HG03439 (cell line): ENCODE measurements around the gene IDH3G.

Experiments
- ATAC-seq: cut with Tn5 transposase; IDR thresholded peaks from one replicate; pipeline ENCODE4 v1.9.1; 2021; ENCODE audit warnings: mild to moderate bottlenecking, moderate library complexity; ENCODE audit not compliant: unreplicated experiment

Gene IDH3G

DNA sequence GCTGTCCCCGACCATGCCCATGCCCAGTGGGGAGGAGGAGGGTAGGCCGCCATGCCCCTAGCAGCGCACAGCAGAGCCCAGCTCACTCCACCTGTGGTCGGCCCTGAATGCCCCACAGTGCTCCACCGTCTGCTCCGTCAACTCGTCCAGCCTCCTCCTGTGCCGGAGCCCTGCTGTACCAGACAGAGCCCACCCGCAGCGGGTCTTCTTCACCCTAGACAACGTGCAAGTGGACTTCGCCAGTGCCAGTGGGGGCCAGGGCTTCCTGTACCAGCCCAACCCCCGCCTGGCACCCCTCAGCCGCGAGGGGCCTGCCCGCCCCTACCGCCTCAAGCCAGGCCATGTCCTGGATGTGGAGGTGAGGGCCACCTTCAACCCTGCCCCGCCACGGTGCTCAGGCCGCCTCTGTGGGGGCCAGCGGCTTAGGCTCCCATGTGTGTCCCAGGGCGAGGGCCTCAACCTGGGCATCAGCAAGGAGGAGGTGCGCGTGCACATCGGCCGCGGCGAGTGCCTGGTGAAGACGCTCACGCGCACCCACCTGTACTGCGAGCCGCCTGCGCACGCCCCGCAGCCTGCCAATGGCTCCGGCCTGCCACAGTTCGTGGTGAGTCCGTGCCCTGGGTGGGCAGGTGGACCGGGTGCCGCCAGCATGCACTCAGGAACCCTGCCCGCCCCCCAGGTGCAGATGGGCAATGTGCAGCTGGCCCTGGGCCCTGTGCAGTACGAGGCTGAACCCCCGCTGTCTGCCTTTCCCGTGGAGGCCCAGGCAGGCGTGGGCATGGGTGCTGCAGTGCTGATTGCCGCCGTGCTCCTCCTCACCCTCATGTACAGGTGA lies 20.2 kb downstream of the IDH3G start:
- no peak for ATAC-seq

- no peak for ATAC-seq
These were observed 21.0 kb downstream of the IDH3G start for GRCh38 chrX:153773218-153773611.

DNA sequence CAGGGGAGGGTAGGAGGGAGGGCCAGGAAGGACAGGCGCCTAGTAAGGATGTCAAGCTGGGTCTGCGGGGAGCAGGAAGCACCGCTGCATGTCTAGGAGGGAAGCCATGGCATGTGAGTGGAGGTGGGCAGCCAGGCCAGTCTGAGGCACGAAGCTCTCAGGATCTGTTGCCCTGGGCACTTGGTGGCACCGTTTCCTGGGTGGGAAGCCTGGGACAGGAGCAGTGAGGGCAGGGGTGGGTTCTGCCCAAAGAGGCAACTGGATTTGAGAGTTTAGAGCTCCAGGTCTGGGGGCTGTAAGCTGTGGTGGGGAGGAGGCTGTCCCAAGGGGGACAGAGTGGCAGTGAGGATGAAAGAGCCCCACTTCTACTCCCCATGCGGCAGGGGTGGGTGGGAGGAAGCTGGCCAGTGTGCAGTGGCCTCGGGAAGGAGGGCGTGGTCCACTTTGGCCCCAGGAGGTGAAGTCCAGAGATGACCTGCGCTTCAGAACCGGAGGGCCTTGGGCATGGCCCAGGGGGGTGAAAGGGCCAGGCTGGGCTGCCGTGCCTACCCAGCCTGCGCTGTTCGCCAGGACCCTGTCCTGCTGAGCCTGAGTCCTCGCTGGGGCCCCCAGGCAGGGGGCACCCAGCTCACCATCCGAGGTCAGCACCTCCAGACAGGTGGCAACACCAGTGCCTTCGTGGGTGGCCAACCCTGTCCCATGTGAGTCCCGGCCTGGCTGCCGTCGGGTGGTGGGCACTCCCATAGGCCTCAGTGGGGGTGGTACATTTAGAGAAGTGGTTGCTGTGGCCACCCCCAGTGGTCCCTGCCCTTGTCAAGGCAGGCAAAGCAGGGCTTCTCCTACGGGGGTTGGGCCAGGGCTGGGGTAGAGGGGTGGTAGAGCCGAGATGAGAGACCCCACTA lies 21.6 kb downstream of the IDH3G start:
- no peak for ATAC-seq

- ATAC-seq = no peak
These were observed 22.5 kb downstream of the IDH3G start for GRCh38 chrX:153771415-153772315.

DNA sequence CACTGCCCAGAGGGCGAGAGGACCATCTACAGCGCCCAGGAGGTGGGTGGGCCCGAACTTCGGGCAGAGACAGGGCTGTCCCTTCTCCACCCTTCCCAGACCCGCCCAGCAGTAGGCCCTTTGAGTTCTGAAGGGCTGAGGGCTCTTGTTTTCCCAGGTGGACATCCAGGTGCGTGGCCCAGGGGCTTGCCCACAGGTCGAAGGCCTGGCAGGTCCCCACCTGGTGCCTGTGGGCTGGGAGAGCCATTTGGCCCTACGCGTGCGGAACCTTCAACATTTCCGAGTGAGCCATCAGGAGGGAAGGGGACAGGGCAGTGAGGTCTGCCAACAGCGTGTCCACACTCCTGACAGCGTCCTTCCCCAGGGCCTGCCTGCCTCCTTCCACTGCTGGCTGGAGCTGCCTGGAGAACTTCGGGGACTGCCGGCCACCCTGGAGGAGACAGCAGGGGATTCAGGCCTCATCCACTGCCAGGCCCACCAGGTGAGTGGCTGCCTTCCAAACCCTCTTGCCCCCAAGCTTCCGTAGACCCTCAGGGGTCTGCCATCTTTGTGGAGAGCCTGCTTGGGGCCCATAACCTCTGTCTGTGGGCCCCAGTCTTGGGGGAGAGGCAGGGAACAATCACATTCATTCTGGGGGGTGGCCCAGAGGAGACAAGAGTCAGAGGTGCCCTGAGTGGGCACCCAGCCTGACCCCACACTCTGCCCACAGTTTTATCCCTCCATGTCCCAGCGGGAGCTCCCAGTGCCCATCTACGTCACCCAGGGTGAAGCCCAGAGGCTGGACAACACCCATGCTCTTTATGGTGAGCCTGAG lies 23.4 kb downstream of the IDH3G start:
- ATAC-seq = no peak

DNA sequence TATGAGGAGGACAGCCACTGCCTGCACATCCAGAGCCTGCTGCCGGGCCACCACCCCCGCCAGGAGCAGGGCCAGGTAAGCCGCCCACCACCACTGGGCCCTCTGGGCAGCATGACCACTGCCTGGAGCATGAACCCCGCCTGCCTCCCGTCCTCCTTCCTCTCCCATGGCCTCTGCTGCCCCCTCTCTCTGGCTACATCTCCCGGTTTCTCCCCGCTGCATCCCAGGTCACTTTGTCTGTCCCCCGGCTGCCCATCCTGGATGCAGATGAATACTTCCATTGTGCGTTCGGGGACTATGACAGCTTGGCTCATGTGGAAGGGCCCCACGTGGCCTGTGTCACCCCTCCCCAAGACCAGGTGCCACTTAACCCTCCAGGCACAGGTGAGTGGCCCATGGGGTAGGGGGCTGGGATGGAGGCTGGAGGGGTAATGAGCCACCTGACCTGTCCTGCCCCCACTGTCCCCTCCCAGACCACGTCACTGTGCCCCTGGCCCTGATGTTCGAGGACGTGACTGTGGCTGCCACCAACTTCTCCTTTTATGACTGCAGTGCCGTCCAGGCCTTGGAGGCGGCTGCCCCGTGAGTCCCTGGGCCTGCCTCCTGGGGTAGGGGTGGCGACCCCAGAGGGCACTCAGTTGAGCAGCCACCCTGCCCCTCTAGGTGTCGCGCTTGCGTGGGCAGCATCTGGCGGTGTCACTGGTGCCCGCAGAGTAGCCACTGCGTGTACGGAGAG lies 24.1 kb downstream of the IDH3G start:
- no peak for ATAC-seq

DNA sequence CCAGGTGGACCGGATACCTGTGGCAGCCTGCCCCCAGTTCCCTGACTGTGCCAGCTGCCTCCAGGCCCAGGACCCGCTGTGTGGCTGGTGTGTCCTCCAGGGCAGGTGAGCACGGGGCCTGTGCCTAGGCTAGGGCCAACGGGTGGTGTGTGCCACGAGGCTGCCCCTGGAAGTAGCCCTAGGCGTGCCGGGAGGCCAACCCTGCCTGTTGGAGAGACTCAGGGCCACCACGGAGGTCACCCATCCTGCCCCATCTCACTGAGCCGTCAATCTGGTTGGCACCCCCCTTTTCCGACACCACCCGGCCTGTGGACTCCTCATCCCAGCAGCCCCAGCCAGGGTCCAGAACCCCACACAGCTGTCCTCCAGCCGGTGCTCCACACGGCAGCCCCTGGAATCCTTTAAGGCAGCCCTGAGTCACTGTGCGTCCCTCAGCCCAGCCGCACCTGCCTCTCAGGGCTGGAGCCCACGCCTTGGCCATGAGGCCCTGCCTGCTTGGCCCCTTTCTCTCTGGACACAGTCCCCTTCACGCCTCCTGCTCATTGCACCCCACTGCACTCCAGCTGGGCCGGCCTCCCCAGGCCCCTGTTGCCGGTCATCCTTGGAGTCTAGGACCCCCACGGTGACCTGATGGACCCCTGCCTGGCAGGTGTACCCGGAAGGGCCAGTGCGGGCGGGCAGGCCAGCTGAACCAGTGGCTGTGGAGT lies 24.9 kb downstream of the IDH3G start:
- no peak for ATAC-seq

GRCh38 chrX:153768311-153769157 lies 25.6 kb downstream of the IDH3G start:
- ATAC-seq = no peak

DNA sequence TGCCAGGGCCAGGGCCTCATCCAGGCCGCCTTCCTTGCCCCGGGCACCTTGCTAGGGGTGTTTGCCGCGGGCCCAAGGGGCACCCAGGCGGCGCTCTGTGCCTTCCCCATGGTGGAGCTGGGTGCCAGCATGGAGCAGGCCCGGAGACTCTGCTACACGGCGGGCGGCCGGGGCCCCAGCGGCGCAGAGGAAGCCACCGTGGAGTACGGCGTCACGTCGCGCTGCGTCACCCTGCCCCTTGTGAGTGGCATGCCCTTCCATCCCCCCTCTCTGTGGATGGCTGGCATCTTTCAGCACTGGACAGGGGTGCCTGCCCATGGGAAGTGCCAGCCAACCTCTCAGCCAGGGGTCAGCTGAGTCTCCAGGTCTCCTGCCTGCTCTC lies 26.5 kb downstream of the IDH3G start:
- no peak for ATAC-seq

DNA sequence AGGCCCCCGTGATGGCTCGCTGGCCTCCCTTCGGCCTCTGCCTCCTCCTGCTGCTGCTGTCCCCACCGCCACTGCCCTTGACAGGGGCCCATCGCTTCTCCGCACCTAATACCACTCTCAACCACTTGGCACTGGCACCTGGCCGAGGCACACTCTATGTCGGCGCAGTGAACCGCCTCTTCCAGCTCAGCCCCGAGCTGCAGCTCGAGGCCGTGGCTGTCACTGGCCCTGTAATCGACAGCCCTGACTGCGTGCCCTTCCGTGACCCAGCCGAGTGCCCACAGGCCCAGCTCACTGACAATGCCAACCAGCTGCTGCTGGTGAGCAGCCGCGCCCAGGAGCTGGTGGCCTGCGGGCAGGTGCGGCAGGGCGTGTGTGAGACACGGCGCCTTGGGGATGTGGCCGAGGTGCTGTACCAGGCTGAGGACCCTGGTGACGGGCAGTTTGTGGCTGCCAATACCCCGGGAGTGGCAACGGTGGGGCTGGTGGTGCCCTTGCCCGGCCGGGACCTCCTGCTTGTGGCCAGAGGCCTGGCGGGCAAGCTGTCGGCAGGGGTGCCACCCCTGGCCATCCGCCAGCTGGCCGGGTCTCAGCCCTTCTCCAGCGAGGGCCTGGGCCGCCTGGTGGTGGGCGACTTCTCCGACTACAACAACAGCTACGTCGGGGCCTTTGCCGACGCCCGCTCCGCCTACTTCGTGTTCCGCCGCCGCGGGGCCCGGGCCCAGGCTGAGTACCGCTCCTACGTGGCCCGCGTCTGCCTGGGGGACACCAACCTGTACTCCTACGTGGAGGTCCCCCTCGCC lies 27.1 kb downstream of the IDH3G start:
- ATAC-seq = no peak

- no peak for ATAC-seq
These were observed 27.9 kb downstream of the IDH3G start for GRCh38 chrX:153766098-153766817.

- ATAC-seq = no peak
These were observed 28.8 kb downstream of the IDH3G start for GRCh38 chrX:153765138-153766079.

DNA sequence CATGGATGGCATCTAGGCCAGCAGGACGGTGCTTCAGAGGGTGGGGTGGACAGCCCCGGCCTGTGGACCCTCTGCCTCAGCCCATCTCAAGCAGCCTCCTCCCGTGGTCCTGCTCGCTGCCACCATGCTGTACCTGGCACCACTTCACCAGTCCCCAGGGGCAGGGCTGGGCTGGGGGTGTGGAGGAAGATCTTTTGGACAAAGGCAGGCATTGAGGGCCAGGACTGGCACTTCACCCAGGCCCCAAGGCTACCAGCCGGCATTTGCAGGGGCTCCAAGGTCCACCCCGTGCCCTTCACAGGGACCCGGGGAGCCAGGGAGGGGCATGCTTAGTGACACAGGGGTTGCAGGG lies 29.4 kb downstream of the IDH3G start:
- no peak for ATAC-seq

DNA sequence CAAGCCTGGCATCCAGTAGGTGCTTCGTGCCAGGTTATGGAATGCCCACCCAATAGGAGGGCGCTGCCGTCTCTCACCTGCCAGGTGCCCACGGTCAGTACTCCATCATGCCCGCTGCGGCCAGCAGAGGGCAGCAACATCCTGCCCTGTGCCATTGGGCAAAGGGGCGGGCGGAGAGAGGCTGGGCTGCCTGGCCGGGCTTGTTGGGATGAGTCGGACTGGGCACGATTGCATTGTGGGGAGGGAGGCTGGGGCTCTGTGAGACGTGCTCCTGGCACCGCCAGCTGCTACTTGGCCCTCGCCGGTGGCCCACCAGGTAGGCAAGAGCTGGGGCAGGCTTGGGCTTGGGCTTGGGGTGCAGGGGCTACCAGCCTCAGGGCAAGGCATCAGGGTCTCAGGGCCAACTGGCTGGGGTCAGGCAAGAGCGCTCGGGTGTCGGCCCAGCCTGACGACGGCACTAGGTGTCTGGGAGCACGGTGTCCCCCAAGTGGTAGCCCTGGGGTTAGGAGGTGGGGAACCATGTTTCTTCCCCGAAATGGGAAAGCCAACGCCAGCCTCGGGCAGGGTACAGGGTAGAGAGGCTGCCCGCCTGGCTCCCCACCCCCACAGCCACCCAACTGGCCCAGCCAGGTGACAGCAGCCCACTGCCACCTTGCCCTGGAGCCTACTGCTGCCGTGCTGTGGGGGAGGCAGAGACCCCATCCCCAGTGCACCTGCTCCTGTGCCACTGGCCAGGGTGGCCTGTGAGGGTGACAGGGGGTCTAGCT lies 30.0 kb downstream of the IDH3G start, which contains the start of gene PLXNB3:
Gene PLXNB3, plus strand, starts transcription at position 261 of the 767 bp plus-strand sequence. CDS start 1,287 bp downstream, outside the sequence.
- no peak for ATAC-seq
